Heart right ventricle (tissue), 16 donors: ENCODE results near the gene GAST. TPM values are rescaled to one million over a fixed set of nuclear protein-coding genes. Genes with fewer than 3 reads are reported as not detected.

ENCODE experiments used
- ATAC-seq, 8 donors: fragments of 200-7000 bp; cut with Tn5 transposase; one replicate each; pipeline ENCODE4 v1.9.1; 2020; ENCODE audit warnings: mild to moderate bottlenecking in 8 of 8, moderate library complexity in 8 of 8, moderate number of reproducible peaks in 1 of 8
- DNase-seq, 2 donors: peaks; one replicate each; pipeline ENCODE4 v3.0.0-alpha.2; 2020
- H3K27ac ChIP-seq, 10 donors: fragments of 200-600 bp; sonication (generic) in 2 of 10; one replicate each; pipeline versions ENCODE4 v1.5.0 to v1.8.0; 2020 to 2022; ENCODE audit warnings: mild to moderate bottlenecking in 3 of 10
- H3K27me3 ChIP-seq, 7 donors: fragments of 200-600 bp; one replicate each; pipeline ENCODE4 v1.8.0; 2021 to 2022; ENCODE audit warnings: mild to moderate bottlenecking in 2 of 7
- H3K36me3 ChIP-seq, 9 donors: fragments of 200-600 bp; sonication (generic) in 1 of 9; one replicate each; pipeline versions ENCODE4 v1.5.0 to v1.8.0; 2020 to 2022; ENCODE audit warnings: mild to moderate bottlenecking in 2 of 9
- H3K4me1 ChIP-seq, 9 donors: fragments of 200-600 bp; sonication (generic) in 1 of 9; one replicate each; pipeline versions ENCODE4 v1.5.0 to v1.8.0; 2020 to 2022; ENCODE audit warnings: mild to moderate bottlenecking in 4 of 9
- H3K4me3 ChIP-seq, 10 donors: fragments of 200-600 bp; sonication (generic) in 2 of 10; one replicate each; pipeline versions ENCODE4 v1.5.0 to v1.8.0; 2020 to 2022; ENCODE audit warnings: mild to moderate bottlenecking in 7 of 10, moderate library complexity in 2 of 10
- H3K9me3 ChIP-seq, 11 donors: fragments of 200-600 bp in 10 of 11; sonication (generic) in 2 of 11; one replicate each; pipeline versions ENCODE4 v1.5.0 to v1.8.0; 2013 to 2022; ENCODE audit warnings: mild to moderate bottlenecking in 2 of 11, control low read depth in 1 of 11, moderate library complexity in 1 of 11
- WGBS, 2 donors: extraction: QIAGEN DNeasy Blood & Tissue Kit; methylation state at CpG; one replicate each; pipeline ENCODE4 v1.1.7; 2013; ENCODE audit warnings: inconsistent platforms in 1 of 2; 5-methylcytosine and 5-hydroxymethylcytosine counted together
- intact Hi-C, 10 donors: fragments of 100-400 bp; cut with DNase I; formaldehyde crosslinking; loops; one replicate each; pipeline versions ENCODE4 v1.11.1 to v1.14.2; 2022
- polyA plus RNA-seq, 2 donors: library from polyadenylated mRNA; stranded (reverse); fragments of 200-250 nt; gene quantifications; one replicate each; pipeline ENCODE4 v1.2.3, GENCODE V29; 2013
- total RNA-seq, 10 donors: library from RNA; stranded (reverse); fragmentation: NEBNext Ultra II Directional in 3 of 10; extraction: Animal tissue kit (Norgen Biotek cat#: 25700) in 3 of 10; gene quantifications; one replicate each; pipeline versions ENCODE4 v1.2.1 to v1.2.4, GENCODE V29; 2021 to 2023
- TF ChIP-seq, protein P1 (sequence below), 9 donors: fragments of 200-600 bp; sonication (generic) in 2 of 9; IDR thresholded peaks; one replicate each; pipeline versions ENCODE4 v1.5.0 to v1.8.0; 2021 to 2022; ENCODE audit warnings: antibody characterized with exemption in 9 of 9, mild to moderate bottlenecking in 5 of 9, moderate library complexity in 1 of 9
- donor health status: Arrhythmogenic right ventricular cardiomyopathy.
- donor health status: ischemic (EF 13 %, LVEDD 7.1; RV severe dilation, severe dysfunction).
- donor health status: healthy with polysubstance abuse.
- donor health status: DM: no; HTN: yes; CAD: no.
- donor health status: DM: no; HTN: no; CAD: no.
- donor health status: ischemic (EF 25% LVEDD 6.9; RV normal size, moderate dysfunction).
- donor health status: ischemic (EF 25% LVEDD 5.7; RV mildly dilated, moderate dysfunction).
- donor health status: healthy.
- donor health status: DM: yes; HTN: yes; CAD: no.
- donor health status: Ischemic cardiomyopathy.
- donor health status: ischemic (EF 35%, LVEDD 5.7; RV mildly dilated, moderate dysfunction).
- donor health status: nonischemic (EF 11% LVEDD 7.7; RV severe dilation, severe dysfunction).
- donor health status: DM: yes; HTN: yes; CAD: no.
- donor health status: PGD.
- donor health status: ischemic (EF 29% LVEDD 5.4; RV normal size, mild dysfunction).
- donor health status: nonischemic (EF 23%, LVEDD 6.1; RV moderate dilation, normal function).

The GAST gene
- total and polyA plus RNA-seq, 12 donors, result not detected

DNA sequence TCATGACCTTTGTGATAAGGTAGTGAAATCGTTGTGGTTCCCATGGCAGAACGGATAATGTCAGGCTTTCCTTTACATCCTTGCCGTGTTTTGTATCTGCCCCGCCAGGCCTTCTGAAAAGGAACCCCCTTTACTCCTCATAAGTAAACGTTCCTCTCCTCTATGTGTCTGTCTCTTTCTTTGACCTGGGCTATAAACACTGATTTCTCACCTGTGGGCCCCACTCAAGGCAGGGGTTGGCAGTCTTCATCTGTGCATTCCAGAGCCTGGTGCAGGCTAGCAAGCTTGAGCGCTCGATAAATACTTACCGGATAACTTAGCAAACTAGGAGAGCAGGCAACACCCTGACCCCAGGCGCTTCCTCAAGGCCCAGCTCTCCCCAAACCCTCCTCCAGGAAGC lies 29.6 kb downstream of the GAST start:
- H3K36me3 ChIP-seq, result no peaks in the 10 kb centered on the region
- TF ChIP-seq, protein P1, sequence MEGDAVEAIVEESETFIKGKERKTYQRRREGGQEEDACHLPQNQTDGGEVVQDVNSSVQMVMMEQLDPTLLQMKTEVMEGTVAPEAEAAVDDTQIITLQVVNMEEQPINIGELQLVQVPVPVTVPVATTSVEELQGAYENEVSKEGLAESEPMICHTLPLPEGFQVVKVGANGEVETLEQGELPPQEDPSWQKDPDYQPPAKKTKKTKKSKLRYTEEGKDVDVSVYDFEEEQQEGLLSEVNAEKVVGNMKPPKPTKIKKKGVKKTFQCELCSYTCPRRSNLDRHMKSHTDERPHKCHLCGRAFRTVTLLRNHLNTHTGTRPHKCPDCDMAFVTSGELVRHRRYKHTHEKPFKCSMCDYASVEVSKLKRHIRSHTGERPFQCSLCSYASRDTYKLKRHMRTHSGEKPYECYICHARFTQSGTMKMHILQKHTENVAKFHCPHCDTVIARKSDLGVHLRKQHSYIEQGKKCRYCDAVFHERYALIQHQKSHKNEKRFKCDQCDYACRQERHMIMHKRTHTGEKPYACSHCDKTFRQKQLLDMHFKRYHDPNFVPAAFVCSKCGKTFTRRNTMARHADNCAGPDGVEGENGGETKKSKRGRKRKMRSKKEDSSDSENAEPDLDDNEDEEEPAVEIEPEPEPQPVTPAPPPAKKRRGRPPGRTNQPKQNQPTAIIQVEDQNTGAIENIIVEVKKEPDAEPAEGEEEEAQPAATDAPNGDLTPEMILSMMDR (IDR thresholded peaks at IDR 0.05), result no peak
- H3K27me3 ChIP-seq, result peaks cover 0 to 12% (median 12%) of the 10 kb centered on the region in 7 donors
- H3K27ac ChIP-seq, result no peak overlapping the region
- intact Hi-C loops, result no loop called here
- DNase-seq (no peak), ATAC-seq (no peak)
- H3K4me1 ChIP-seq, result peaks cover 0 to 8% (median 3%) of the 10 kb centered on the region in 9 donors
- H3K4me3 ChIP-seq, result no peak overlapping the region
- no peaks in the 10 kb centered on the region for H3K9me3 ChIP-seq
- WGBS, 2 donors, result 85 to 87% methylated on average over 9 of the region's 9 CpGs

DNA sequence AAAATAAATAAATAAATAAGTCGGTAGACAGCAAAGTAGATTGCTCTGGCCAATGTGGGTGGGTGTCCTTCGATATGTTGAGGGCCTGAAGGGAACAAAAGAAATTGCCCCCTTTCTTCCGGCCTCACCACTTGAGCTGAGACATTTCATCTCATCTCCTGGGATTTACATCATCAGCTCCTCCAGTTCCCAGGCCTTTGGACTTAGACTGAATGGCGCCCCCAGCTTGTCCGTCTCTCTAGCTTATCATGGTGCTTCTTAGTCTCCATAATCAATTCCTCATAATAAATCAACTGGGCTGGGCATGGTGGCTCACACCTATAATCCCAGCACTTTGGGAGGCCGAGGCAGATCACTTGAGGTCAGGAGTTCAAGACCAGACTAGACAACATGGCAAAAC lies 36.1 kb downstream of the GAST start:
- no peaks in the 10 kb centered on the region for H3K27me3 ChIP-seq
- peaks cover 0 to 13% (median 0%) of the 10 kb centered on the region in 9 donors for H3K36me3 ChIP-seq
- DNase-seq, result no peak
- WGBS, 2 donors, result 80 to 84% methylated on average over 6 of the region's 6 CpGs
- TF ChIP-seq, protein P1 (IDR thresholded peaks at IDR 0.05), result no peak
- H3K4me3 ChIP-seq, result no peak overlapping the region
- H3K27ac ChIP-seq, result no peak overlapping the region
- no peak for ATAC-seq
- H3K9me3 ChIP-seq, result no peaks in the 10 kb centered on the region
- intact Hi-C loops, result no loop called here
- no peaks in the 10 kb centered on the region for H3K4me1 ChIP-seq

DNA sequence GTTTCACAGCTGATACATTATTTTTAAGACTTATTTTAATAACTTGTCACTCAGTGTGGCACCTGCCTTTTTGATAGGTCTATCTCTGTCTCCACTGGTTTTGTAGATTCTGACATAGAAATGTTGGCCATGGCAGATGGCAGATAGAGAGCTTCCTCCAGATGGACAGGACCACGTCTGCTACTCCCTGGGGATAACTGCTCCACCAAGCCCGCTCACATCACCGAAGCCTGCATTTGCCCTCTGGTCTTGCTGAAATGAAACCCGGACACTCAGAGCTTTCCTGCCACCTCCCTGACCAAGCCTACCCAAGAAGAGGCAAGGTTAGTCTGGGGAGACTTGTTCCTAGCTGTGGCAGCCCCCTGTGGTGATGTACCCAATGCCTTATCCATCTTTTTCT lies 38.7 kb downstream of the GAST start:
- intact Hi-C loops, result no loop called here

DNA sequence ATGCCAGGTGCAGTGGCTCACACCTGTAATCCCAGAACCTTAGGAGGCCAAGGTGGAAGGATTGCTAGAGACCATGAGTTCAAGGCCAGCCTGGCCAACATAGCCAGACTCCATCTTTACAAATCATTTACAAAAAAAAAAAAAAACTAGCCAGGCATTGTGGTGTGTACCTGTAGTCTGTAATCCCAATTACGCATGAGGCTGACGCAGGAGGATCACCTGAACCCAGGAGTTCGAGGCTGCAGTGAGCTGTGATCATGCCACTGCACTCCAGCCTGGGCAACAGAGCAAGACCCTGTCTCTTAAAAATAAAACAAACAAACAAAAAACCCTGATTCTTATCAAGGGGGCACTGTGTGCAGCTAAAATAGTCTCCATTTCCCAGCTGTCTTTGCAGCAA lies 39.2 kb downstream of the GAST start:
- Histone ChIP-seq H3K27ac (no peak overlapping the region), H3K9me3 (no peaks in the 10 kb centered on the region), H3K36me3 (peaks cover 0 to 40% (median 16%) of the 10 kb centered on the region in 9 donors), H3K4me3 (no peak overlapping the region), H3K4me1 (no peaks in the 10 kb centered on the region), H3K27me3 (no peaks in the 10 kb centered on the region)
- no peak for DNase-seq
- TF ChIP-seq, protein P1 (IDR thresholded peaks at IDR 0.05), result no peak
- WGBS, 2 donors, result 76 to 80% methylated on average over 3 of the region's 3 CpGs
- no peak for ATAC-seq
- intact Hi-C loops, result no loop called here

More for the DNA sequence above, 38.7 kb downstream of the GAST start:
- TF ChIP-seq, protein P1 (IDR thresholded peaks at IDR 0.05), result no peak
- Histone ChIP-seq H3K27me3 (no peaks in the 10 kb centered on the region), H3K4me1 (no peaks in the 10 kb centered on the region), H3K4me3 (no peak overlapping the region), H3K9me3 (no peaks in the 10 kb centered on the region), H3K27ac (no peak overlapping the region), H3K36me3 (peaks cover 0 to 36% (median 11%) of the 10 kb centered on the region in 9 donors)
- DNase-seq, result no peak
- ATAC-seq, result no peak
- WGBS, 2 donors, result 68 to 71% methylated on average over 4 of the region's 4 CpGs
